ENCODE measurements around the gene GDI2.

DNA sequence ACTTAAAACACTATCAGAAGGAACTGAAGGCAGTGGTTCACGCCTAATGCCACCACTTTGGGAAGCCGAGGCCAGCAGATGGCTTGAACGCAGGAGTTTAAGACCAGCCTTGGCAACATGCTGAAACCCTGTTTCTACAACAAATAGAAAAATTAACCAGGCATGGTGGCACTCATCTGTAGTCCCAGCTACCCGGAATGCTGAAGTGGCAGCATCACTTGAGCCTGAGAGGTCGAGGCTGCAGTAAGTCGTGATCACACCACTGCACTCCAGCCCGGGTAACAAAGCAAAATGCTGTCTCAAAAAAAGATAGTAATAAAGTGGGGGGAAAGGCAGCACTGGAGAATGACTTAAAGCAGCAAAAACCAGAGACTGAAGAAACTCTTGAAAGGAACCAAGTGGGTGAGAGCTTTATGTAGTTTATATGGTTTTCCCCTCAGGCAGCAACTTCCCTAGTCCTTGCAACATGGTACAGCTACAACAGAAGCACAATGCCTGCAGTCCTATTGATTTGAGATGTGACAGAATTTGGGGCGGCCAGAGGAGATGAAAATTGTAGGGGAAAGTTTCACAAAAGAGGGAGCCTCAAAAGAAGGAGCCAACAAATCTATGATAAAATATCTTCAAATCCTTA, 38.1 kb downstream of the GDI2 start:
- TF ChIP-seq, protein P1, sequence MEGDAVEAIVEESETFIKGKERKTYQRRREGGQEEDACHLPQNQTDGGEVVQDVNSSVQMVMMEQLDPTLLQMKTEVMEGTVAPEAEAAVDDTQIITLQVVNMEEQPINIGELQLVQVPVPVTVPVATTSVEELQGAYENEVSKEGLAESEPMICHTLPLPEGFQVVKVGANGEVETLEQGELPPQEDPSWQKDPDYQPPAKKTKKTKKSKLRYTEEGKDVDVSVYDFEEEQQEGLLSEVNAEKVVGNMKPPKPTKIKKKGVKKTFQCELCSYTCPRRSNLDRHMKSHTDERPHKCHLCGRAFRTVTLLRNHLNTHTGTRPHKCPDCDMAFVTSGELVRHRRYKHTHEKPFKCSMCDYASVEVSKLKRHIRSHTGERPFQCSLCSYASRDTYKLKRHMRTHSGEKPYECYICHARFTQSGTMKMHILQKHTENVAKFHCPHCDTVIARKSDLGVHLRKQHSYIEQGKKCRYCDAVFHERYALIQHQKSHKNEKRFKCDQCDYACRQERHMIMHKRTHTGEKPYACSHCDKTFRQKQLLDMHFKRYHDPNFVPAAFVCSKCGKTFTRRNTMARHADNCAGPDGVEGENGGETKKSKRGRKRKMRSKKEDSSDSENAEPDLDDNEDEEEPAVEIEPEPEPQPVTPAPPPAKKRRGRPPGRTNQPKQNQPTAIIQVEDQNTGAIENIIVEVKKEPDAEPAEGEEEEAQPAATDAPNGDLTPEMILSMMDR (optimal IDR thresholded peaks at IDR 0.05 in 1 of 3, IDR thresholded peaks at IDR 0.05 in 1 of 3, conservative IDR thresholded peaks at IDR 0.05 in 1 of 3; ENCODE audit: extremely low read depth in 1 of 3, insufficient read depth in 2 of 3, low read length in 3 of 3) = no peak
- TF ChIP-seq EZH2 (IDR thresholded peaks at IDR 0.05; ENCODE audit: low read length) = no peak

All from keratinocyte (primary cell).